Measurements from ENCODE around the gene VLDLR. TPM values are rescaled to one million over a fixed set of nuclear protein-coding genes. Genes with fewer than 3 reads are reported as not detected.

The VLDLR gene
- total and polyA plus RNA-seq, 8 donors: 19.8 to 32.7 (median 25.9) TPM

- no peak for ATAC-seq
- H3K36me3 ChIP-seq: no peaks in the 10 kb centered on the region
- TF ChIP-seq CTCF (IDR thresholded peaks at IDR 0.05): no peak
- H3K27me3 ChIP-seq: peaks cover 4 to 25% of the 10 kb centered on the region in 2 donors
- H3K4me3 ChIP-seq: no peak overlapping the region
- peaks cover 0 to 9% of the 10 kb centered on the region in 2 donors for H3K4me1 ChIP-seq
- no peak for DNase-seq
- H3K27ac ChIP-seq: no peak overlapping the region
- intact Hi-C loops (cut with DNase I): no loop called here
- H3K9me3 ChIP-seq: no peaks in the 10 kb centered on the region
These were observed 4.8 kb upstream of the VLDLR start for GRCh38 chr9:2616692-2617377.

DNA sequence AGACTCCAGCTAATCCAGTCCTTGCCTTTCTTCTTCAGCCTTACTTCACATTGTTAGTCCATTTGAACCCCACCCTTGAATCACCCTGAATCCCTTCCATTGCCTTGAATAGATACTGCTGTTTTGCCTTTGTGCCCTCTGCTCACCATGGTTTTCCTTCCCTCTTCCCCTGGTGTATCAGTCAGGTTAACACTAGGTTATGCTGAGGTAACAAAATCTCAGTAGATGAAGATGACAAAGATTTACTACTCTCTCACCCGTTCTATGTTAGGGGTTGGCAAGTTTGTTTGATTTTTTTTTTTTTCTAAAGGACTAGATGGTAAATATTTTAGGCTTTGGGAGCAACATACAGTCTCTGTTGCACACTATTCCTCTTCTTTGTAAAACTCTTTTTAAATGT is 3.3 kb upstream of the VLDLR start:
- intact Hi-C loops (cut with DNase I): no loop called here
- no peaks in the 10 kb centered on the region for H3K36me3 ChIP-seq
- peaks cover 0 to 22% of the 10 kb centered on the region in 2 donors for H3K4me1 ChIP-seq
- no peak for ATAC-seq
- no peak for DNase-seq
- H3K9me3 ChIP-seq: no peaks in the 10 kb centered on the region
- no peak for TF ChIP-seq CTCF (IDR thresholded peaks at IDR 0.05)
- H3K27me3 ChIP-seq: peaks cover 4 to 40% of the 10 kb centered on the region in 2 donors
- no peak overlapping the region for H3K27ac ChIP-seq
- H3K4me3 ChIP-seq: no peak overlapping the region

- peaks cover 4 to 62% of the 10 kb centered on the region in 2 donors for H3K27me3 ChIP-seq
- peak overlapping the region; percentile 70 to 87 for H3K4me3 ChIP-seq
- ATAC-seq (peak; percentile 79), DNase-seq (peak; percentile 73 to 90 (median 82))
- H3K36me3 ChIP-seq: no peaks in the 10 kb centered on the region
- H3K9me3 ChIP-seq: no peaks in the 10 kb centered on the region
- H3K4me1 ChIP-seq: peaks cover 0 to 28% of the 10 kb centered on the region in 2 donors
- H3K27ac ChIP-seq: peak overlapping the region; percentile 76 to 86
- intact Hi-C loops (cut with DNase I): no loop called here
- no peak for TF ChIP-seq CTCF (IDR thresholded peaks at IDR 0.05)
These were observed 467 bp upstream of the VLDLR start for GRCh38 chr9:2620919-2621721.

GRCh38 chr9:2622461-2623287 is 1.1 kb downstream of the VLDLR start:
- no peak for TF ChIP-seq CTCF (IDR thresholded peaks at IDR 0.05)
- intact Hi-C loops (cut with DNase I): no loop called here

More at GRCh38 chr9:2622461-2623287, 1.1 kb downstream of the VLDLR start:
- H3K9me3 ChIP-seq: no peaks in the 10 kb centered on the region
- peaks cover 4 to 62% of the 10 kb centered on the region in 2 donors for H3K27me3 ChIP-seq
- no peaks in the 10 kb centered on the region for H3K36me3 ChIP-seq
- H3K27ac ChIP-seq: peak overlapping the region; percentile 76 to 86
- ATAC-seq: peak; percentile 38
- DNase-seq: peak; percentile 34 to 81 (median 56)
- H3K4me3 ChIP-seq: peak overlapping the region; percentile 70 to 87
- H3K4me1 ChIP-seq: peaks cover 0 to 28% of the 10 kb centered on the region in 2 donors
